ENCODE results near the gene CDKAL1.

The CDKAL1 gene

GRCh38 chr6:21067521-21067920 lies 533.3 kb downstream of the CDKAL1 start:
- Histone ChIP-seq H3K4me3 (no peak overlapping the region), H3K27ac (no peak overlapping the region)
- no peak for DNase-seq (ENCODE audit: low spot score)
- TF ChIP-seq CTCF (IDR thresholded peaks at IDR 0.05), result no peak

DNA sequence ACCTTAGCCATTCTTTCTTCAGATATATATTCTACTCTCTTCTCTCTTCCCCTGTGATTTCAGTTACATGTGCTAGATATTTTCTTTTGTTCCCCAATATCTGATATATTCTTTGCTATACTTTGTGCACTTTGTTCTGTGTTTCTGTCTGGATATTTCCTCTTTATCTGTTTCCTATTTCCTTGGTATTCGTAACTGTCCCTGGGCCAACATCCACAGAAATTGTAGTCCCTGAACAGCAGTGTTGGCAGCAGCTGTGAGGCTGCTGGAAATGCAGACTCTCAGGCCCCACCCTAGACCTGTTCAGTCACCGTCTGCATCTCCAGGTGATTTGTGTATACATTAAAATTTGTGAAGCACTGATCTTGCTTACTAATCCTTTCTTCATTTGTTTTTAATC lies 536.4 kb downstream of the CDKAL1 start:
- TF ChIP-seq CTCF (IDR thresholded peaks at IDR 0.05), result no peak
- no peak overlapping the region for H3K27ac ChIP-seq
- no peak overlapping the region for H3K4me3 ChIP-seq
- DNase-seq (ENCODE audit: low spot score), result no peak

DNA sequence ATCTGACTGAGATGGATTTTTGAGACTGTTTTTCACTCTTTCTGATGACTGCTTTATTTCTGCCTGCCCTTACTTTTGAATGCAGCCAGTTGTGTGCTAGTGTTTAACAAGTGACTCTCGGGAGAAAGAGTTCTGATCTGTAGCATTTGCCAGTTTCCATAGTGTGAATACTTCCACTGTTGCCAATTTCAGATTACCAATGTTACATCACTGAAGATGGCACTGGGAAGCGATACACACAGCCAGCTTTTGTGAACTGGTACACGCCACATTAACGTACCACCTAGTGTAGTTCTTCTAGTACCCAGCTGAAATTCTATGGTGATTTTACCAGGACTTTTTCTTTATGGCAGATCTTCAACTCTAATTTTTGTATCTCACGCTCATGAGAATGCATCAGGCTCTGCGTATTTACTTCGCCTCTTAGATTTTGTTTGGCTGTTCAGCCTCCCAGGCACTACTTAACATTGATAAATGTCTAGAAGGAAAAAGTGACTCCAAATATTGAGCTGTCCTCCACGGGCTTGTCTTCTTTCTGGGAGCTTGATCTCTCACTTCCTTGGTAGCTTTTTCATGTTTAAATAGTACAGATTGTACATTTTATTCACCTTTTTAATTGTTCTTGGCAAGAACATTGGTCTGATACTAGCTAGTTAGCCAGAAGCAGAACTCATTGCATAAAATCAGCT lies 537.7 kb downstream of the CDKAL1 start:
- Histone ChIP-seq H3K4me3 (no peak overlapping the region), H3K27ac (no peak overlapping the region)
- TF ChIP-seq CTCF (IDR thresholded peaks at IDR 0.05), result no peak
- no peak for DNase-seq (ENCODE audit: low spot score)

DNA sequence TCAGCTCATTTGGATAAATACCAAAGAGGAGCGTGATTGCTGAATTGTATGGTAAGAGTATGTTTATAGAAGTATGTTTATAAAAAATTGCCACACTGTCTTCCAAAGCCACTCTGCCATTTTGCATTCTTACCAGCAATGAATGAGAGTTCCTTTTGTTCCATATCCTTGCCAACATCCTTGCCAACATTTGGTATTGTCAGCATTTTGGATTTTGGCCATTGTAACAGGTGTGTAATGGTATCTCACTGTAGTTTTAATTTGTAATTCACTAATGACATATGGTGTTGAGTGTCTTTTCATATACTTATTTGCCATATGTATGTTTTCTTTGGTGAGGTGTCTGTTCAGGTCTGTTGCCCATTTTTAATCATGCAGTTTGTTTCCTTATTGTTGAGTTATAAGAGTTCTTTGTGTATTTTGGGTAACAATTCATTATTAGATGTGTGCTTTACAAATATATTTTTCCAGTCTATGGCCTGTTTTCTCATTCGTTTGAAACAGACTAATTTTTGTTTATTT lies 539.1 kb downstream of the CDKAL1 start:
- TF ChIP-seq CTCF (IDR thresholded peaks at IDR 0.05), result no peak
- no peak for DNase-seq (ENCODE audit: low spot score)

GRCh38 chr6:21074484-21074883 lies 540.2 kb downstream of the CDKAL1 start:
- DNase-seq (ENCODE audit: low spot score), result no peak
- TF ChIP-seq CTCF (IDR thresholded peaks at IDR 0.05), result no peak
- Histone ChIP-seq H3K27ac (no peak overlapping the region), H3K4me3 (no peak overlapping the region)

More for the DNA sequence above, 539.1 kb downstream of the CDKAL1 start:
- Histone ChIP-seq H3K4me3 (no peak overlapping the region), H3K27ac (no peak overlapping the region)

GRCh38 chr6:21075986-21076385 lies 541.7 kb downstream of the CDKAL1 start:
- H3K4me3 ChIP-seq, result no peak overlapping the region
- no peak for DNase-seq (ENCODE audit: low spot score)
- no peak overlapping the region for H3K27ac ChIP-seq
- no peak for TF ChIP-seq CTCF (IDR thresholded peaks at IDR 0.05)

- TF ChIP-seq CTCF (IDR thresholded peaks at IDR 0.05), result no peak
- DNase-seq (ENCODE audit: low spot score), result no peak
- Histone ChIP-seq H3K4me3 (no peak overlapping the region), H3K27ac (no peak overlapping the region)
These were observed 544.2 kb downstream of the CDKAL1 start for GRCh38 chr6:21078497-21078896.

All from coronary artery (tissue), 2 donors.